SK-N-SH treated with all-trans-retinoic acid at 6 μM for 48 hours (cell line): Measurements from ENCODE around the gene GALNT6.

Source experiments
- GLIS3 ChIP-seq: fragments of 250-450 bp; sonication (Bioruptor Pico); IDR thresholded peaks from 2 replicates; pipeline ENCODE4 v1.5.0; 2020; ENCODE audit warnings: mild to moderate bottlenecking, moderate library complexity
- ZFP3 ChIP-seq: fragments of 250-450 bp; sonication (Bioruptor Pico); IDR thresholded peaks from 2 replicates; pipeline ENCODE4 v1.5.0; 2020; ENCODE audit warnings: mild to moderate bottlenecking, moderate library complexity
- ZFP30 ChIP-seq: fragments of 450-650 bp; formaldehyde crosslinking; IDR thresholded peaks from 2 replicates; pipeline ENCODE4 v1.5.0; 2022; ENCODE audit warnings: mild to moderate bottlenecking, moderate library complexity

DNA sequence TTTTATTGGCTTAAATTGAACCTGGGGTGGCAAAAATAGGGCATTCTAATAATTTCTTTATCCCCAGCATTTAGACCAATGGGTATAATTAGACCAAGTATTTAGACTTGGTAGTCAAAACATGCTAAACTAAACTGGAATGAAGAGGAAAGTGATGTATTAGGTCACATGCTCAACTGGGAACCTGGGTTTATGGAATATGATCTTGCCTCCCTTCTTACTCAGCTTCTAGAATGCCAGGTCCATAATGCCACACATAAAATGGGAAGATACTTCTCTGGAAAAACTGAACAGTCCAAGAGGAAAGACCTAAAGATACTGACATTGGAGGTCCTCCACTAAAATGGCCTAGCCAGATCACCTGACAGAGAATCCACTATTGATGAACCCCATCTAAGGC is 61.0 kb downstream of the GALNT6 start:
- TF ChIP-seq ZFP30 (no peak), ZFP3 (CRISPR knock-in tag) (no peak), GLIS3 (CRISPR knock-in tag) (no peak)
